Smooth muscle cell (in vitro differentiated cells): ENCODE data around the gene CLDN11. TPM values are rescaled to one million over a fixed set of nuclear protein-coding genes. Genes with fewer than 3 reads are reported as not detected.

ENCODE experiments used
- DNase-seq: peaks from one replicate; lab custom pipeline; 2025; ENCODE audit not compliant: unreplicated experiment; lab: John Stamatoyannopoulos, UW
- H2AFZ ChIP-seq: fragments of 200-600 bp; sonication (generic); 2 replicates; pipeline ENCODE4 v1.6.0; 2016; ENCODE audit warnings: antibody characterized with exemption, low read depth, mild to moderate bottlenecking
- H3F3A ChIP-seq: fragments of 200-600 bp; sonication (generic); 2 replicates; pipeline ENCODE4 v1.6.0; 2017; ENCODE audit warnings: antibody characterized with exemption, low read depth
- H3K27ac ChIP-seq: fragments of 200-600 bp; sonication (generic); 2 replicates; pipeline ENCODE4 v1.5.1; 2016; ENCODE audit warnings: low read depth, mild to moderate bottlenecking
- H3K27me3 ChIP-seq: fragments of 200-600 bp; sonication (generic); 2 replicates; pipeline ENCODE4 v1.6.1; 2016; ENCODE audit warnings: low read depth, mild to moderate bottlenecking
- H3K36me3 ChIP-seq: fragments of 200-600 bp; sonication (generic); 2 replicates; pipeline ENCODE4 v1.5.1; 2016; ENCODE audit warnings: low read depth
- H3K4me1 ChIP-seq: fragments of 200-600 bp; sonication (generic); 2 replicates; pipeline ENCODE4 v1.5.1; 2016; ENCODE audit warnings: low read depth
- H3K4me2 ChIP-seq: fragments of 200-600 bp; sonication (generic); 2 replicates; pipeline ENCODE4 v1.6.0; 2016; ENCODE audit warnings: mild to moderate bottlenecking
- H3K4me3 ChIP-seq: fragments of 200-600 bp; sonication (generic); 2 replicates; pipeline ENCODE4 v1.5.1; 2016; ENCODE audit warnings: mild to moderate bottlenecking
- H3K79me2 ChIP-seq: fragments of 200-600 bp; sonication (generic); 2 replicates; pipeline ENCODE4 v1.6.0; 2016; ENCODE audit warnings: low read depth, mild to moderate bottlenecking
- H3K9ac ChIP-seq: fragments of 200-600 bp; sonication (generic); 2 replicates; pipeline ENCODE4 v1.6.0; 2016; ENCODE audit warnings: low read depth
- H3K9me3 ChIP-seq: fragments of 200-600 bp; sonication (generic); replicated peaks from 2 replicates; pipeline ENCODE4 v1.5.1; 2016; ENCODE audit warnings: low read depth
- H4K20me1 ChIP-seq: fragments of 200-600 bp; sonication (generic); 2 replicates; pipeline ENCODE4 v1.6.0; 2016; ENCODE audit warnings: low read depth
- WGBS: methylation state at CpG from one replicate; pipeline ENCODE4 v1.1.7; 2016; ENCODE audit warnings: low lambda C conversion rate; 5-methylcytosine and 5-hydroxymethylcytosine counted together
- polyA plus RNA-seq: library from polyadenylated mRNA; unstranded; fragments of >200 nt; fragmentation: Nextera tagmentation; extraction: Ambion mirVana; gene quantifications from 2 replicates; pipeline ENCODE4 v1.2.1, GENCODE V29; 2016
- total RNA-seq: library from RNA; depleted of rRNA; stranded (reverse); fragments of >200 nt; gene quantifications from 2 replicates; pipeline ENCODE4 v1.2.3, GENCODE V29; 2014
- TF ChIP-seq, protein P1 (sequence below): fragments of 200-600 bp; sonication (generic); IDR thresholded peaks from 2 replicates; pipeline ENCODE4 v1.5.1; 2017; ENCODE audit warnings: borderline replicate concordance, mild to moderate bottlenecking, antibody characterized with exemption; ENCODE audit not compliant: insufficient read depth, poor library complexity, severe bottlenecking

CLDN11 gene
- total and polyA plus RNA-seq, 2 experiments from 2014 or later: 1.0 to 4.2 TPM

DNA sequence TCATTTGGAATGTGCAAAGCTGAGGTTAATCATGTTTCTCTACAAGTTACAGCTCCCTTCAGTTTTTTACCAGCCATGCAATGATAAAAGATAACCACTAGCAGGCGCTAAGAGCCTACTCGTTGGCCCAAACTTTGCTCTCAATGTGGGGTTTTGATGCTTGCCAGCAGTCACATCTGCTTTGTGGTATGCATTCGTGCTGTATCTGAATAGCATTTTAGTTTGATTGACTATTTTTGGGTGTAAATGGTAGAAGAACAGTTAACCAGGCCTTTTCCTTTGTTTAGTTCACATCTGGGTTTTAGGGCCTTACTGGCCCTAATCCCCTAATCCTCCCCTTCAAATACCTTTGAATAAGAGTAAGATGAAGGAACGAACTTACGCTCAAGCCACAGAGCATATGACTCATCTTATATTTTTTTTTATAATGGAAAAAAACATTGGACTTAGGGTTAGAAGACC lies 4.4 kb upstream of the CLDN11 start:
- WGBS: 8% methylated on average over 5 of the region's 5 CpGs
- Histone ChIP-seq H3K9me3 (no peaks in the 10 kb centered on the region), H3K4me2 (peak overlapping the region; percentile 9), H3K4me3 (no peak overlapping the region), H2AFZ (no peak overlapping the region), H4K20me1 (no peaks in the 10 kb centered on the region), H3K27ac (peak overlapping the region; percentile 21), H3K9ac (no peak overlapping the region), H3K4me1 (no peaks in the 10 kb centered on the region), H3K27me3 (peaks cover 23% of the 10 kb centered on the region), H3K36me3 (no peaks in the 10 kb centered on the region), H3K79me2 (no peaks in the 10 kb centered on the region), H3F3A (peaks cover 5% of the 10 kb centered on the region)
- TF ChIP-seq, protein P1, sequence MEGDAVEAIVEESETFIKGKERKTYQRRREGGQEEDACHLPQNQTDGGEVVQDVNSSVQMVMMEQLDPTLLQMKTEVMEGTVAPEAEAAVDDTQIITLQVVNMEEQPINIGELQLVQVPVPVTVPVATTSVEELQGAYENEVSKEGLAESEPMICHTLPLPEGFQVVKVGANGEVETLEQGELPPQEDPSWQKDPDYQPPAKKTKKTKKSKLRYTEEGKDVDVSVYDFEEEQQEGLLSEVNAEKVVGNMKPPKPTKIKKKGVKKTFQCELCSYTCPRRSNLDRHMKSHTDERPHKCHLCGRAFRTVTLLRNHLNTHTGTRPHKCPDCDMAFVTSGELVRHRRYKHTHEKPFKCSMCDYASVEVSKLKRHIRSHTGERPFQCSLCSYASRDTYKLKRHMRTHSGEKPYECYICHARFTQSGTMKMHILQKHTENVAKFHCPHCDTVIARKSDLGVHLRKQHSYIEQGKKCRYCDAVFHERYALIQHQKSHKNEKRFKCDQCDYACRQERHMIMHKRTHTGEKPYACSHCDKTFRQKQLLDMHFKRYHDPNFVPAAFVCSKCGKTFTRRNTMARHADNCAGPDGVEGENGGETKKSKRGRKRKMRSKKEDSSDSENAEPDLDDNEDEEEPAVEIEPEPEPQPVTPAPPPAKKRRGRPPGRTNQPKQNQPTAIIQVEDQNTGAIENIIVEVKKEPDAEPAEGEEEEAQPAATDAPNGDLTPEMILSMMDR: peak; percentile 91
- DNase-seq: no peak

DNA sequence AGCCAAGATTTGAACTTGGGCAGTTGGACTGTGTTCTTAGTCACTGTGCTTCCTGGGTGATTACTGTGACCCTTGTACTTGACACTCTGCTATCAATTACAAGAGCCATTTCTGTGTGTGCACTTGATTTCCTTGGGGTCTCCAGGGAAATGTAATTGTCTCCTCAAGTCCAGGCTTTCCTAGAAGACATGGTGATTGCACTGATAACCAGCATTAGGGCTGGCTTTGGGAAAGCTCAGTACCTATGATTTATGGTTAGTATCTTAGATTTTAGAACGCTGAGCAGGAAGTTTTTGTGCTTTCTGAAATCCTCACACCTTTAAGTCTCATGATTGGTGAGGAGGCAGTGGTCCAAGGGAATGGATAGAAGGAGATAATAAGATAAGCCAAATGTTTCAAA lies 1.6 kb upstream of the CLDN11 start:
- Histone ChIP-seq H3K4me3 (no peak overlapping the region), H3K79me2 (no peaks in the 10 kb centered on the region)
- 66% methylated on average over 1 of the region's 1 CpG for WGBS

DNA sequence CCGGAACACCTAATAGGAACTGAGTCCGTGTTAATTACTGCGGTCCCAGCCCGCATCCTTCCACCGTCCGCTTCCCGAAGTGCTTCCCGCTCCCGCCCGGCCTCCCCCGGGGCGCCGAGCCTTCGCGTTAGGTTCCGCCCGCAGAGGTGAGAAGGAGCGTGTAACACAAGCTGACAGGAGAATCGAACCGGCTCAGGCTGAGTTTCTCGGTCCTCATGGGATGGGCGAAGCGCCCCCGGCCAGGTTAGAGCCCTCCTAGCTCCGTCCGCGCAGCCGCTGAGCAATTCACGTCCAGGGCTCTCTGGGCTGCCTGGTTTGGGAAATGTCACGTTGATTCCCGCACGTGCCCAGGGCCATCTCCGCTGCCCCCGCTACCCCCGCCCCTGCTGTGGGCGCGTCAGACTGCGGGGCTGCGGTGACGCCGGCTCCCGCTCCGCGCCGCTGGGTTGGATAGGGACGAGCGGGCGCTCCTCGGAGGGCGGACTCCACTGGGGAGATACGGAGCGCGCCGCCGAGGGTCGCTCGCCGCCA lies 954 bp downstream of the CLDN11 start:
- no peaks in the 10 kb centered on the region for H3K79me2 ChIP-seq
- peak overlapping the region; percentile 13 for H2AFZ ChIP-seq
- 5% methylated on average over 53 of the region's 58 CpGs for WGBS
- H3K4me3 ChIP-seq: peak overlapping the region; percentile 49
- H3F3A ChIP-seq: peaks cover 9% of the 10 kb centered on the region
- H3K9me3 ChIP-seq: no peaks in the 10 kb centered on the region
- no peaks in the 10 kb centered on the region for H4K20me1 ChIP-seq
- H3K36me3 ChIP-seq: no peaks in the 10 kb centered on the region
- no peak overlapping the region for H3K27ac ChIP-seq
- TF ChIP-seq, protein P1: no peak
- H3K9ac ChIP-seq: no peak overlapping the region
- no peaks in the 10 kb centered on the region for H3K4me1 ChIP-seq
- peak overlapping the region; percentile 86 for H3K4me2 ChIP-seq
- peaks cover 32% of the 10 kb centered on the region for H3K27me3 ChIP-seq
- no peak for DNase-seq

More for the DNA sequence above, 1.6 kb upstream of the CLDN11 start:
- TF ChIP-seq, protein P1: no peak
- H3K36me3 ChIP-seq: no peaks in the 10 kb centered on the region
- no peak overlapping the region for H3K27ac ChIP-seq
- DNase-seq: no peak
- H3K4me1 ChIP-seq: no peaks in the 10 kb centered on the region
- no peak overlapping the region for H2AFZ ChIP-seq
- H3K9me3 ChIP-seq: no peaks in the 10 kb centered on the region
- H3K4me2 ChIP-seq: no peak overlapping the region
- no peak overlapping the region for H3K9ac ChIP-seq
- H3K27me3 ChIP-seq: peaks cover 32% of the 10 kb centered on the region
- H4K20me1 ChIP-seq: no peaks in the 10 kb centered on the region
- peaks cover 14% of the 10 kb centered on the region for H3F3A ChIP-seq

DNA sequence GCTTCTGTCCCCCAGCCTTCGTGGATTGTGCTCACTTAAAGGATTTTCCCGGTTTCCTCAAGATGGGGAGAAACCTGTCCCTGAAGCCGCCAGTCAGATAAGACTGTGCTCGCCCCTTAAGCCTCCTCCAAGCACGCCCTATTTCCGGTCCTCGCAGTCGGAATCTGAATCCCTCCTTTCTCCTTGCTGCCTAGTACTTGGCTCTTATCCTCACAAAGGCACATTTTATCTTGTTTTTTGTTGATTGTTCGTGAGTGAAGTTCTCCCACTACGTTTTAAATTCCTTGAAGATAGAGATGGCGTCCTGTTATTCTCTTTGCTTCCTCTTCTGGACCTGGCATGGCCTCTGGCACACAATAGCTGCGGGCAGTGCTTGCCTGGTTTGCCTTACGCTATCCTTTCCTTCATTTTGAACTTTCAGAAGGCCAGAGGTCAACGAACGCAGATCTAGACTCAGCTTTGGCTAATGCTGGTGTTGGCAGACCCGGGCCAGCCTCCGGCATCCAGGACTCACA lies 1.7 kb downstream of the CLDN11 start:
- no peaks in the 10 kb centered on the region for H3K79me2 ChIP-seq
- no peaks in the 10 kb centered on the region for H3K4me1 ChIP-seq
- no peak for DNase-seq
- H3K36me3 ChIP-seq: no peaks in the 10 kb centered on the region
- no peaks in the 10 kb centered on the region for H3K9me3 ChIP-seq
- H3K27ac ChIP-seq: no peak overlapping the region
- H2AFZ ChIP-seq: no peak overlapping the region
- H3F3A ChIP-seq: peaks cover 9% of the 10 kb centered on the region
- 47% methylated on average over 17 of the region's 17 CpGs for WGBS
- no peak overlapping the region for H3K9ac ChIP-seq
- H3K27me3 ChIP-seq: peaks cover 32% of the 10 kb centered on the region
- TF ChIP-seq, protein P1: no peak
- peak overlapping the region; percentile 86 for H3K4me2 ChIP-seq
- no peaks in the 10 kb centered on the region for H4K20me1 ChIP-seq
- H3K4me3 ChIP-seq: peak overlapping the region; percentile 49
